ENCODE data around the gene LRRC47.

LRRC47 gene

GRCh38 chr1:3732434-3733093, 63.7 kb downstream of the LRRC47 start:
- DNase-seq (ENCODE audit: low read depth) = no peak

GRCh38 chr1:3731583-3732433, 64.5 kb downstream of the LRRC47 start:
- DNase-seq (ENCODE audit: low read depth) = no peak

GRCh38 chr1:3730543-3731247, 65.6 kb downstream of the LRRC47 start:
- DNase-seq (ENCODE audit: low read depth) = no peak

GRCh38 chr1:3729594-3730542, 66.4 kb downstream of the LRRC47 start:
- no peak for DNase-seq (ENCODE audit: low read depth)

Measured in ELR (cell line).